22Rv1 (cell line): ENCODE data around the gene SLC22A31.

Experiments
- H3K27ac ChIP-seq: fragments of 450-650 bp; 2 replicates; pipeline ENCODE4 v1.5.1; 2017
- ZFX ChIP-seq: fragments of 450-650 bp; IDR thresholded peaks from 2 replicates; pipeline ENCODE4 v1.6.1; 2017; ENCODE audit warnings: antibody characterized with exemption, borderline replicate concordance
- TF ChIP-seq, protein P1 (sequence below): fragments of 450-650 bp; IDR thresholded peaks from 2 replicates; pipeline ENCODE4 v1.5.1; 2017; ENCODE audit warnings: mild to moderate bottlenecking

SLC22A31 gene

DNA sequence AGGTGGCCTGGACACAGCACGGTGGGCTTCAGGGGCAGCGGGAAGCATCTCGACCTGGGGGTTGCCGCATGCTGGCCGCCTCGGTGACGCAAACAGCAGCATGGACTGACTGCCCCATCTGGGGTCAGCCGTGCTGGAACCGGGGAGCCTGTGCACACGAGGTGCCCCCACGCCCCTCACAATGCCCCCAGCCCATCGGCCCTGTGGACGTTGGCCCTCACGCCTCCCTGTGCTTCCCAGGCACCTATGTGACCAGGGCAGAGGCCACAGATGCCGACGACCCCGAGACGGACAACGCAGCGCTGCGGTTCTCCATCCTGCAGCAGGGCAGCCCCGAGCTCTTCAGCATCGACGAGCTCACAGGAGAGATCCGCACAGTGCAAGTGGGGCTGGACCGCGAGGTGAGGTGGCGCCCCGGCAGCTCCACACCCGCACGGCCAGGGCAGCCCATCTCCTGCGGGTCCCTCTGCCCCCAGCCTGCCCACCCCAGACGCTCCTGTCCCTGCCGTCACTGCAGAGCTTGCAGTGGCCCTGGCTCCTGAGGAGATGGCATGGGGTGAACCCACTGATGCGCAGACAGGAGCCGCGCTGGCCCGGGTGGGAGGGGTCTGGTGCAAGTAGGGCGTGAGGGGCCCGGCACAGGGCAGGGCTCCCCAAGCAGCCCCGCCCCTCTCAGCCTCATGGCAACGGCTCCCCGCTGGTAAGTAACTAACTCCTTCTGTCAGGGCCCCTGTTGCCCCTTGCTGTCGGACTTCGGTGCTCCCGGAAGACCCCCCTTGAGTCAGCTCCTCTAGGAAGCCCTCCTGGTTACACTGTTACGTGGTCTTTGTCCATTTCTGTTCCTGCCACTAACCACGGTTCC lies 15.2 kb downstream of the SLC22A31 start:
- TF ChIP-seq, protein P1, sequence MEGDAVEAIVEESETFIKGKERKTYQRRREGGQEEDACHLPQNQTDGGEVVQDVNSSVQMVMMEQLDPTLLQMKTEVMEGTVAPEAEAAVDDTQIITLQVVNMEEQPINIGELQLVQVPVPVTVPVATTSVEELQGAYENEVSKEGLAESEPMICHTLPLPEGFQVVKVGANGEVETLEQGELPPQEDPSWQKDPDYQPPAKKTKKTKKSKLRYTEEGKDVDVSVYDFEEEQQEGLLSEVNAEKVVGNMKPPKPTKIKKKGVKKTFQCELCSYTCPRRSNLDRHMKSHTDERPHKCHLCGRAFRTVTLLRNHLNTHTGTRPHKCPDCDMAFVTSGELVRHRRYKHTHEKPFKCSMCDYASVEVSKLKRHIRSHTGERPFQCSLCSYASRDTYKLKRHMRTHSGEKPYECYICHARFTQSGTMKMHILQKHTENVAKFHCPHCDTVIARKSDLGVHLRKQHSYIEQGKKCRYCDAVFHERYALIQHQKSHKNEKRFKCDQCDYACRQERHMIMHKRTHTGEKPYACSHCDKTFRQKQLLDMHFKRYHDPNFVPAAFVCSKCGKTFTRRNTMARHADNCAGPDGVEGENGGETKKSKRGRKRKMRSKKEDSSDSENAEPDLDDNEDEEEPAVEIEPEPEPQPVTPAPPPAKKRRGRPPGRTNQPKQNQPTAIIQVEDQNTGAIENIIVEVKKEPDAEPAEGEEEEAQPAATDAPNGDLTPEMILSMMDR = no peak
- TF ChIP-seq ZFX = no peak

DNA sequence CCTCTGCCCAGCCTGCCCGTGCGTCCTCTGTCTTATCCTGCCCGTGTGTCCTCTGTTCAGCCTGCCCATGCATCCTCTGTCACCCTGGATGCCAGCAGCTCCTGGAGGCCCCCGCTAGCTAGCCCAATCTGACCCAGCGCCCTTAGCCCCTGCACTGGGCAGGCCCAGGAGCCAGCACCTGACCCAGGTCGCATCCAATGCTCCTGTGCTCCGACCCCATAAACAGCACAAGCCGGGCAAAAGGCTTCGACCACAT lies 15.7 kb downstream of the SLC22A31 start:
- TF ChIP-seq, protein P1 = no peak
- TF ChIP-seq ZFX = no peak
- H3K27ac ChIP-seq = no peak overlapping the region

More for the DNA sequence above, 15.2 kb downstream of the SLC22A31 start:
- H3K27ac ChIP-seq = no peak overlapping the region

DNA sequence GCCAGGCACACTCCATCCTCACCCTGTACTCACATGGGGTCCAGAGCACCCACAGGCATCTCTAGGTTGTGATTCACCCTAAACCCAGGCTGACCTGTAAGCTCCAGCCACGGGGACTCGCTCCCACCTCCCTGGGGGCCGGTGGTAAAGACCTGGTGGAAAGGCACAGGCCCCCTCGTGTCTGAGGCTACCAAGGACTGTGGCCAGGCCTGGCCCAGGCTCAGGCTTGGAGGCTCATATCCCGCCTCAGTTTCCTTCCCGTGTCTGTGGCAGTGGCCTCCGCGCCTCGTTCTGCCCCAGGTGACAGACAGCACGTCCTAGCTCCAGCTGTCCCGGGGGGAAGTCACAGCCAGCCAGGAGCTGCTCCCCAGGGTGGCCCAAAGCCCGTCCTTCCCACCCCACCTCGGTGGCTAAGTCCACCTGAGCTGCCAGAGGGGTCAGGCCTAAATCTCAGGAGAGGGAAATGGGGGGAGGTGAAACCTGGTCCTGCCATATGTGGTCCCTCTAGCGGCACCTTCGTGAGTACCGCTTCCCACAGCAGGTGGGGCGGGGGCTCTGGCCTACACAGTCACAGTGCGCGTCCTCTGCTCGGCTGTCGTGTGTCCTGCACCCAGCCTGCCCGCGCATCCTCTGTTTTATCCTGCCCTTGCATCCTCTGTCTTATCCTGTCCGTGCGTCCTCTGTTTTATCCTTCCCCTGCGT lies 16.2 kb downstream of the SLC22A31 start:
- no peak overlapping the region for H3K27ac ChIP-seq

DNA sequence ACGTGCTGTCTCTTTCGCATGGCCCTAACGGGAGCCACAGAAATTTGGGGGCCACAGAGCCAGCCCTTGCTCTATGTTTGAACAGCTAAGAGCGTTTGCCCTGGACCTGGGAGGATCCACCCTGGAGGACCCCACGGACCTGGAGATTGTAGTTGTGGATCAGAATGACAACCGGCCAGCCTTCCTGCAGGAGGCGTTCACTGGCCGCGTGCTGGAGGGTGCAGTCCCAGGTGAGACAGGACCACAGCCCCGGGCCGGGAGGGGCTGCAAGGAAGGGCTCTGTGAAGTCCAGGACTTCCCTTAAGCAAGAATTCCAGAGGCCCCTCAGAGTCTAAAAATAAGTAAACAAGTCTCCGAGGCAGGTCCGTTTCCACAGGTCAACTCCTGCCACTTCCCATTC lies 16.9 kb downstream of the SLC22A31 start:
- TF ChIP-seq, protein P1 = no peak
- H3K27ac ChIP-seq = no peak overlapping the region

More for the DNA sequence above, 16.2 kb downstream of the SLC22A31 start:
- TF ChIP-seq, protein P1 = peak; percentile 26
- TF ChIP-seq ZFX = no peak

DNA sequence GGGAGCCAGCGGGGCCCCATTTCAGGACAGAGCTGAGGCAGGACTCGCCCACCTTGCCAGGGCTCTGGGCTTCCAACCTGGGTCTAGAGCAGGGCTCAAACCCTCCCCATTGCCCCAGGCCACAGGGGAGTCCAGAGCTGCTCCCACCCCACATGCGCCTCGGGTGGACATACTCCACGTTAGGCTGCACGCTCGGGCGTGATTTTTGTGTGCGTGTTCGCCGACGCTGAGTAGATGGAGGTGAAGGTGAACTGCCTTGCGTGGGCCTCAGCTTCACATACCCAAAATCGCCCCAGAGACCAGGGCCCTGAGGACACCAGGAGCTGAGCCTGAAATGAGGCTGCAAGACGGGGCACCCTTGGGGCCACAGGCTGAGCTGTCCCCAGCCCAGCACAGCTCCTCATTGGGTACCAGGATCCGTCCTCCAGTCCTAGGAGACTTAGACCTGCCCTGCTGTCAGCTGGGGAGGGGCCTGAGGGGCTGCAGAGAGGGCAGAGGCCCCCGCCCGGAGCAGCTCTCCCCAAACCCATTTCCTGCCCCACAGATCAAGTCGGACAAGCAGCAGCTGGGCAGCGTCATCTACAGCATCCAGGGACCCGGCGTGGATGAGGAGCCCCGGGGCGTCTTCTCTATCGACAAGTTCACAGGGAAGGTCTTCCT lies 20.6 kb downstream of the SLC22A31 start:
- TF ChIP-seq, protein P1 = no peak
- no peak for TF ChIP-seq ZFX
- H3K27ac ChIP-seq = no peak overlapping the region

DNA sequence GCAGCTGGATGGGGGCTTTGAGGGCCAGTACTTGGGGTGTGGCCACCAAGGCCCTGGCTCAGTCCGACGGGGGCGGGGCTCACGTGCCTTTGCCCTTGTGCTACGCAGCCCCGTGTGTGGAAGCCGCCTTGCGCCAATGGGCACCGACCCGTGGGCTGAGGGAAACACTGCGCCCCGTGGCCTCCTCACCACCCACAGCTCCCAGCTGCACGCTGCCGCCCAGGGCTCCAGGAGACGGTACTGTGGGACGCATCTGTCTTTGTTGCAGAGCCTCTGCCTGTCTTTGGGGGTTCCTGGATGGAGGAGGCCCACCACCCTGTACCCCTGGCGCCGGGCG lies 21.2 kb downstream of the SLC22A31 start:
- TF ChIP-seq ZFX = no peak
- TF ChIP-seq, protein P1 = no peak
- H3K27ac ChIP-seq = no peak overlapping the region

DNA sequence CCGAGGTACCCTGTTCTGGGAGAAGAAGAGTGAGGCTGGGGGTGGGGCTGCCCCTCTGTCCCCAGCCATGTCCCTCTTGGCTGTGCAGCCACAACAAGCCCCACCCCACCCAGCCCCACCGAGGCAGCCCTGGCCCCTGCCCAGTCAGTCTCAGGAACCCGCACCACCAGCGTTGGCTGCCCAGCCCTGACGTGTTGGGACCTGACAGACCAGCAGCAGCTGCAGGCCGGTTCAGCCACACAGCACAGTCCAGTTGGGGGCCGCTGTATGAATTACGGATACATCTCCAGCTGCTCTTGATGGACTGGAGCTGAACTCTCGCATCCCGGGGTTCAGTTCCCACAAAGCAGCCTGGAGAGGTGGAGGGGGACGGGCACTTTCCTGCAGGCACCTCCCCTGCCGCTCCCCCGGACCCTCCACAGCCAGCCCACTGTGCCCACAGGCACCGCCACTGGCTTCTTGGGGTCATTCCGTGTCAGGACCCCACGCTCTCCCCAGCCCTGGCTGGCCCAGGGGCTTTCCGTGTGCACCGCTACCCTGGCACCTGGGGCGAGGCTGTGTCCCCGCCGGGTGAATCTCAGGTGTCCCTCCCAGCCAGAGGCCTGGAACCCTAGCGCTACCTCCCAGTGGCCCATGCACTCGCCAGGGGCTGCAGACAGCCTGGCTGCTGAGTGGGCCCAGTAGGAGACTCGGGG lies 21.7 kb downstream of the SLC22A31 start:
- H3K27ac ChIP-seq = no peak overlapping the region
- TF ChIP-seq, protein P1 = no peak
- TF ChIP-seq ZFX = no peak
